GM12892 (cell line): ENCODE measurements around the gene JARID2.
A peak's percentile ranks its signal among the peaks of the same experiment; 100 is the strongest.

ENCODE experiments used
- DNase-seq: peaks from one replicate; pipeline ENCODE4 v3.0.0; 2011; ENCODE audit not compliant: insufficient read length
- FAIRE-seq: peaks from 2 replicates; lab custom pipeline; 2011; peaks lifted over from hg19 to GRCh38; lab: Jason Lieb, UNC
- POLR2A ChIP-seq: IDR thresholded peaks from 2 replicates; pipeline ENCODE4 v1.6.1; 2011; ENCODE audit warnings: low read depth, low read length, control low read depth
- POLR2AphosphoS5 ChIP-seq: IDR thresholded peaks from 2 replicates; pipeline ENCODE4 v1.6.1; 2011; ENCODE audit warnings: low read depth, low read length, control low read depth
- TAF1 ChIP-seq: IDR thresholded peaks from 2 replicates; pipeline ENCODE4 v1.6.1; 2011; ENCODE audit warnings: low read depth, mild to moderate bottlenecking, control low read depth, low read length, borderline replicate concordance

JARID2 gene

GRCh38 chr6:15481390-15482291, 235.8 kb downstream of the JARID2 start:
- FAIRE-seq (no peak), DNase-seq (no peak)
- TF ChIP-seq TAF1 (no peak), POLR2A (no peak), POLR2AphosphoS5 (no peak)

- FAIRE-seq (no peak), DNase-seq (no peak)
- TF ChIP-seq POLR2AphosphoS5 (no peak), POLR2A (no peak), TAF1 (no peak)
These were observed 237.2 kb downstream of the JARID2 start for GRCh38 chr6:15483060-15483459.

DNA sequence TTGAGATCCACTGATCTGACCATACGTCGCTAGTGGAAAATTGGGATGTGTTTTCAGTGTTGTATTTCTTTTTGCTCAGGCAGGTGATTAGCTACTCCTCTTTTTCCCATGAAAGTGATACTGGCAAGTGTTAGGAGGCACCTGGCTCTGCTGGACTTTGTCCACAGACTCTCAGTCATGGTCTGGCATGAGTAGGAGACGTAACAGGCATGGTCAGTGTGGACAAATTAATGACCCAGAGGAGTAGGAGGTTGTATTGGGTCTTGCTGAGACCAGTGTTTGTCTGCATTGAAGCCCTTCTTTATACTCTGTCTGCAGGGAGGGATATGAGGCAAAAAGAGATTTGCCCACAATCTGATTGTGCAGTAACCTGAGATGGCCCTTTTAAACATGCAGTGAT, 238.3 kb downstream of the JARID2 start:
- no peak for FAIRE-seq
- no peak for DNase-seq
- TF ChIP-seq POLR2AphosphoS5 (no peak), TAF1 (no peak), POLR2A (no peak)

GRCh38 chr6:15484821-15485220, 239.0 kb downstream of the JARID2 start:
- TF ChIP-seq POLR2A: no peak
- no peak for TF ChIP-seq POLR2AphosphoS5
- no peak for TF ChIP-seq TAF1
- no peak for DNase-seq
- no peak for FAIRE-seq

- TF ChIP-seq POLR2AphosphoS5 (no peak), TAF1 (no peak), POLR2A (no peak)
- FAIRE-seq (no peak), DNase-seq (no peak)
These were observed 240.1 kb downstream of the JARID2 start for GRCh38 chr6:15485936-15486335.

- DNase-seq (no peak), FAIRE-seq (no peak)
- TF ChIP-seq POLR2A (no peak), TAF1 (no peak), POLR2AphosphoS5 (no peak)
These were observed 241.4 kb downstream of the JARID2 start for GRCh38 chr6:15487262-15487661.

DNA sequence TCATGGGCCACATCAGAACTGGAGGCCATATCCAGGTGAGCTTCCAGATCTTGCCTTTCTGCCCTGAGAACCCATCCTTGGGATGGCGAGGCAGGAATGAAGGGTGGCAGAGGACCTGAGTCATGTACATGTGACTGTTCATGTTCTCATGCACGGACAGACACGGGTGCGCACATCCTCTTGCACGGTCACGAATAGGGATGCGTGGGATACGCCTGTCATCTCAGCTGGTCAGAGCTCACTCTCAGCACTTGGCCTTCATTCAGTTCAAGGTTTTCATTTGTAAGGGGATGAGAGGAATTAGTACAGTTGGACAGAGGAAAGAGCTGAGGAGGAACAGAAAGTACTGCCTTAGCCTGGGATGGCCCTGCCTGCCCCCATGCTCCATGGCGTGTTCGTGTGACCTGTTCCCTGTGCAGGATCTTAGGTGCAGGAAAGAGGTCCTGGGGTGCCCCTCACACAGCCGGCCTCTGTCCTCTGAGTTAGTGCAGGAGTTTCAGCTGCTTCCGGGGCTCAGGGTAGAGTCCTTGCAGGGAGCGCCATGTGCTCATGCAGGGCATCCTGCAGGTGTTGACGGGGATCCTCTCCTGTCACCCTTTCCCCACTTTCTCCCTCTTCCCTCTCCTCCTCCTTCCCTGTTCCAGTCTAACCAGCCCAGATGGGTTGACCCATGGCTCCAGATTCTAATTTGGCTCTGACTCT, 243.5 kb downstream of the JARID2 start:
- FAIRE-seq (no peak), DNase-seq (no peak)
- TF ChIP-seq POLR2AphosphoS5 (no peak), POLR2A (no peak), TAF1 (no peak)

DNA sequence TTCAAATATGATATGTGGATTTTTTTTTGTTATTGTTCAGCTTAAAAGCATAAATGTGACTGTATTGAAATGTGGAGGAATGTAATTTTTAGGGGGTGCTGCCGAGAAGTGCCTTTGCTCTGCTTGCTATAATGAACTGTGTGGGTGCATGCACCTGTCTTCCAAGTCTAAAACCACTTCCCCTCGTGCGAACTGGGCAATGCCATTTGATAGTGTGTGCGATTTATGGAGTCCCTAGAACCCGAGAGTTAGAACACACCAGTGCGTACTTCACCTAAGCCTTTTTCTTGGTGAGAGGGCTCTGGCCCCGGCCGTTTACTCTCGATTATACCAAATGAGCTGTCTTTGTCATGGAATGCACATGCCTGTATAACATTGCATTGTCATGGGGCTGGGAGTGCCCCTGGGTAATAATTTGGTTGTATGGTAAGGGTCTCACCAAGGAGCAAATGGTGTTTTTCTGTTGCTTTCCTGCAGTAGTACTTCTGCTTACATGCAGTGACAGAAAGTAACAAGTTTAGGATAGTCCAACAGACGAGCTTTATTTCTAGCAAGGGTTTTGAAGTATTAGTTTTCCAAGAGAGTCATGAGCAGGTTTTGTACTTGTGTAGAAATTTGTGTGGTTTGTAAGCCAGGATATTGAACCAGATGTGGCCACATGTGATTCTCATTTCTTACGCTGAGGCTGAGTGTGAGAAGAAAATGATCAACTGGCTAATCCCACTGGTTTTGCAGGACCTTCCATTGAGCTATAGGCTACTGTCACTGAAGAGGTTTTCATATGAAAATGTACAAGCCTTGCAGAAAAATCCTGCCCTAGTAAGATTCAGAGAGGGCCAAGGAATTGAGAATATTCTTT, 244.6 kb downstream of the JARID2 start:
- TF ChIP-seq POLR2AphosphoS5 (no peak), TAF1 (no peak), POLR2A (no peak)
- FAIRE-seq (no peak), DNase-seq (no peak)

GRCh38 chr6:15491255-15491985, 245.6 kb downstream of the JARID2 start:
- TF ChIP-seq POLR2AphosphoS5 (no peak), TAF1 (no peak), POLR2A (no peak)
- no peak for DNase-seq

DNA sequence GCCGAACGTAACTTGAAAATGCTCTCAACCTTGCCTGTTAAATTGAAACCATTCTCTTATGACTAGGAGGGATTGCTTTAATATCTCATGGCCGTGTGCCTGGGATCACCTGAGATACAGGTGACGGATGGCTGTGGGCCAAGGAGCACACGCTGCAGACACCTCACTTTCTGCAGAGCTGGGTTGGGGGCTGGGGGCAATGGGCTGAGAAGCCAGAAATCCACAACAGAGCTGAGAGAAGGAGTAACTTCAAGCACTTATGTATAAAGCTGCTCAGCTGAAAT, 246.1 kb downstream of the JARID2 start:
- FAIRE-seq (peak; percentile 65), DNase-seq (no peak)
- TF ChIP-seq POLR2AphosphoS5: no peak
- TF ChIP-seq TAF1: no peak
- TF ChIP-seq POLR2A: no peak

More at GRCh38 chr6:15491255-15491985, 245.6 kb downstream of the JARID2 start:
- FAIRE-seq: peak; percentile 70
